Activated naive CD8-positive, alpha-beta T cell treated with anti-CD3 and anti-CD28 coated beads, Interleukin-2, amount 50 U/mL, for 16 hours (primary cell): ENCODE data around the gene LYG1.
A peak's percentile ranks its signal among the peaks of the same experiment; 100 is the strongest.
"Not testable (repeated sequence)": the region's sequence is repeated elsewhere in the genome, so short reads cannot be mapped to it uniquely, and the experiment has no call there.

Experiments
- DNase-seq: peaks from one replicate; pipeline ENCODE4 v3.0.0-alpha.2; 2020; ENCODE audit warnings: low read depth, low spot score

LYG1 gene

GRCh38 chr2:99301097-99301496 is at the start of gene LYG1:
Gene LYG1, minus strand, starts transcription at chr2:99301197. Its CDS starts 5,527 bp downstream, at chr2:99295670.
- DNase-seq: not testable (repeated sequence)

- no peak for DNase-seq
Observed at GRCh38 chr2:99350194-99350593, 49.2 kb upstream of the LYG1 start.

GRCh38 chr2:99348173-99348572 is 47.2 kb upstream of the LYG1 start:
- no peak for DNase-seq

- DNase-seq: no peak
Observed at GRCh38 chr2:99346218-99346617, 45.2 kb upstream of the LYG1 start.

DNA sequence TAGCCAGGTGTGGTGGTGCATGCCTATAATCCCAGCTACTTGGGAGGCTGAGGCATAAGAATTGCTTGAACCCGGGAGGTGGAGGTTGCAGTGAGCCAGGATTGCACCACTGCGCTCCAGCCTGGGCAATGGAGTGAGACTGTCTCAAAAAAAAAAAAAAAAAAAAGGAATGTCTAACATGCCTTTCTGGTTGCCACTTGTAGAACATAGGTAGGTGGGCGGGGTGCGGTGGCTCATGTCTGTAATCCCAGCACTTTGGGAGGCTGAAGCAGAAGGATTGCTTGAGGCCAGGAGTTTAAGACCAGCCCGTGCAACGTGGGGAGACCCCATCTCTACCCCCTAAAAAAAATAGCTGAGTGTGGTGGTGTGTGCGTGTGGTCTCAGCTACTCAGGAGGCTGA is 44.4 kb upstream of the LYG1 start:
- not testable (repeated sequence) for DNase-seq

GRCh38 chr2:99342536-99342935 is 41.5 kb upstream of the LYG1 start:
- DNase-seq: no peak

- no peak for DNase-seq
Observed at GRCh38 chr2:99340669-99341236, 39.8 kb upstream of the LYG1 start.

DNA sequence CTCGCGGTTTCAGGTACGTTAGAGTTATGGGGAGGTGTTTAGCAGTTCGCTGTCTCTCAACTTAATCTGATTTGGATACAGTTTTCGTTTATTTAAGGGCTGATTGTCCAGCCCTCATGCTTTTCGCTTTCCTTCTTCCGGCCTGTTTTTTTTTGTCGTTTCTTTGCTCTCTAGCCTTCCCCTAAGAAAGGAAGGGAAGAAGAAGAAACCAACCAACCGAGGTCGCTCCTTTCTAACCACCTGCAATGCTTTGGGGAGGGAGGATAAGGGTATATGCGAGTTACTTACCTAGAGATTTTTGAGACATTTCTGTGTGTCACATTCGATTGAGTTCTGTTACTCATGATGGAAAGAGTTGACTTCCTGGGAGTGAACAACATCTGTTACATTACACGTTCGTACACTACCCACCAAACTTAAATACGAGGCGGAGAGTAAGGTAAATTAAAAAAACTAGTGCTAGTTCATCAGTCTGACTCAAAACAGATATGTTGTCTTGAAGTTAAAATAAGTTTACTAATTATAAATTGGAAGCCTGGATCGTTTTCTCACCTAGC is 37.1 kb upstream of the LYG1 start:
- DNase-seq: no peak

DNA sequence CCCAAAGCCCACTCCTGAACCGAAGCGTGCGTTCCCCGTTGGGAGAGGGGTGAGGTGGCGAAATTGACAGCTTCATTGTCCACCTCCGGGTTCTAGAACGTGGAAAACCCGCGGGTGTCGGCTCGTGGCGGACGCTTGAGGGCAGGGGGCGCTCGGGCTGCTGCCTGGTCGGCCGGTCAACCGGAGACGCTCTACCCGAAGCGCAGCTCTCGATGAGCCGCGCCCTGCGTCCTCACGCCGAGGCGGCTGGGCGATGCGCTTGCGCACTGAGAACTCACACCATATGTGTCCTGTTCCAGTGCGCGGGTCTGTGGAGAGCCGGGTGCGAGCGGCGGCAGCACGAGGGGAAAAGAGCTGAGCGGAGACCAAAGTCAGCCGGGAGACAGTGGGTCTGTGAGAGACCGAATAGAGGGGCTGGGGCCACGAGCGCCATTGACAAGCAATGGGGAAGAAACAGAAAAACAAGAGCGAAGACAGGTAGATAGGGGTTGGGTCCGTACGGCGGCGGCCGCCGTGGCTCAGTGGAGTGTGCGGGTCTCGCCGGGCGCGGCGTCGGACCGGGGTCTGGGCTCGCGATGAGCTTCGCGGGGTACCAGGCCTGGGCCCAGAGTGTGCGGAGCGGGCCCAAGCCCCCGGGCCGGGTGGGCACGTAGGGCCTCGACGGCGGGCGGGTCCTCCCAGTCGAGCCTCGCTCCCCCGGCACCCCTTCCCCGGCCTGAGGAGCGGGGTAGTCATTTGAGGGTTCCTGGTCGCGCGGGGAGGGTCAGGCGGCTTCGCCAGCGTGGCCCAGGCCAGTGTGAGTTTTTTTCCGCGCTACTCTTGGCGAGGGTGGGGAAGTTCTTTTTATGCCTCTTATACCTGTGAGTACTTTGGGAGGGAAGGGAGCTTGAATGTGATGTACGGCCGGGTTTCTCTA is 36.4 kb upstream of the LYG1 start, which contains the start of gene EIF5B:
Gene EIF5B, plus strand, starts transcription at position 277 of the 916 bp plus-strand sequence. Its CDS starts 166 bp downstream, at position 443.
- DNase-seq: peak; percentile 83

GRCh38 chr2:99336804-99337112 is 35.8 kb upstream of the LYG1 start:
- DNase-seq: no peak

DNA sequence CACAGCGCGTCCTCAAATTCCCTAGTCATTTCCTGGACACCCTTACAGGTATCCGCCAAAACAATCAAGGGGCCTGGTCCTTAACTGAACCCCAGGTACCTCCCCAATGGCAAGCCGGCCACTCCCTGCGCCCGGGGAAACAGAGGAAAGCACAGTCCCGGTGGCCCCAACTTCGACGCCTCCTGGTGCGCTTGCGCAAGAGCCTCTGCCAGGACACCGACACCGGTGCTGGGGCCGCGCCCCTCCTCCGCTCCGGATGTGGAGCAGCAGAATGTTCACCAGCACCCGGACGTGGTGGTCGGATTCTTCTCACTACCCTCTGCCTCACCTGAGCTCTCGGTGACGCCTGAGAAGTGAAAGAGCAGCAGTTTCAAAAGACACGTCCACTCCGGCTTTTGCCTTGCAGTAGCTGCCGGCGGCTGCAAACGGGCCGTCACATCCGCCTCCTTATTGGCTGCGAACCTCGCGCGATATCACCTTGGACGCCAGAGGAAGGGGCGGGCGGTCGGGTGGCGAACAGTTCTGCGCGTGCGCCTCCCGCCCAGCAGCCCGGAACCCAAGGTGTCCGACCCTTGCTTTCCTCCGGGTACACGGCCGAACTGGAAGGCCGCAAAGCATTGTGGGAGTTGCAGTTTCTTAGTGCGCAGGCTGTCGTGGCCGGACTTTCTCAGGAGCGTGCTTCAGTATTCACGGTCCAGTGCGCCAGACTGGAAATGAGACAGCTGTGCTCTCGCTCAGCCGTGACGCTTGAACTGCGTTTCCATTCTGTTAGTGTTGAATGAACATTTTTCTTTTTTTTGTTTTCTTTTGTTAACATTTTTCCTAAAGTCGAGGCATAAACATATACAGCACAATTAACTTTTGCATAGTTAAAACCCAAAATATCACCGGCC is 35.2 kb upstream of the LYG1 start, which contains the start of gene TXNDC9:
Gene TXNDC9, minus strand, starts transcription at position 423 of the 893 bp plus-strand sequence. CDS start 3,123 bp downstream, outside the sequence.
- peak; percentile 96 for DNase-seq

- DNase-seq: no peak
Observed at GRCh38 chr2:99325384-99325783, 24.4 kb upstream of the LYG1 start.

DNA sequence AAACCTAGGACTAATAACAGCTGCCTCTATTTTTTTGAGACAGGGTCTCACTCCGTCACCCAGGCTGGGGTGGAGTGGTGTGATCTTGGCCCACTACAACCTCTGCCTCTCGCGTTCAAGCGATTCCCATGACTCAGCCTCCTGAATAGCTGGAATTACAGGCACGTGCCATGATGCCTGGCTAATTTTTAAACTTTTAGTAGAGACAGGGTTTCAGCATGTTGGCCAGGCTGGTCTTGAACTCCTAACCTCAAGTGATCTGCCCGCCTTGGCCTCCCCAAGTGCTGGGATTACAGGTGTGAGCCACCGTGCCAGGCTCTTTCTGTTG is 16.8 kb upstream of the LYG1 start:
- not testable (repeated sequence) for DNase-seq

GRCh38 chr2:99317161-99317872 is 16.3 kb upstream of the LYG1 start:
- DNase-seq: no peak

- no peak for DNase-seq
Observed at GRCh38 chr2:99299580-99299979, 1.4 kb downstream of the LYG1 start.

GRCh38 chr2:99297994-99298393 is 3.0 kb downstream of the LYG1 start:
- no peak for DNase-seq

- DNase-seq: no peak
Observed at GRCh38 chr2:99285526-99285925, 15.5 kb downstream of the LYG1 start.

GRCh38 chr2:99279969-99280695 is 20.9 kb downstream of the LYG1 start:
- DNase-seq: no peak

GRCh38 chr2:99278793-99279291 is 22.2 kb downstream of the LYG1 start:
- no peak for DNase-seq

DNA sequence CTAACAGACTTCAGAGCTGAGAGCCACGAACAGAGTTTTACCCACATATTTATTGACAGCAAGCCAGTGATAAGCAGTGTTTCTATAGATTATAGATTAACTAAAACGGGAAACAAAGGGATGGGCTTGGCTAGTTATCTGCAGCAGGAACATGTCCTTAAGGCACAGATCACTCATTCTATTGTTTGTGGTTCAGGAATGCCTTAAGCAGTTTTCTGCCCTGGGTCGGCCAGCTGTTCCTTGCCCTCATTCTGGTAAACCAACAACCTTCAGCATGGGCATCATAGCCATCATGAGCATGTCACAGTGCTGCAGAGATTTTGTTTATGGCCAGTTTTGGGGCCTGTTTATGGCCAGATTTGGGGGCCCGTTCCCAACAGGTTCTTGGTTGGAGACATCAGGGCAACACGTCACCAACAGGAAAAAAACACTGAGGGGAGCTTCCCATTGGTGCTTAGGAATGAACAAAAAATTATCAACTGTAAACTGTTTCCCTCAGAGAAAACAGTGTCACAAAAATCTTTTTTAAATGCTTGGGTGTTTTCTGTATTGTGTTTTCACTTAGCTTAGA is 22.7 kb downstream of the LYG1 start:
- DNase-seq: not testable (repeated sequence)
